Sigmoid colon (tissue), 4 donors: Measurements from ENCODE around the gene POU5F2.

Source experiments
- CTCF ChIP-seq, 4 experiments: fragments of 450-650 bp in 3 of 4; fragments of 200-600 bp in 1 of 4; IDR thresholded peaks; one replicate each; pipeline ENCODE4 v1.5.1; 2016 to 2019; ENCODE audit warnings: antibody characterized with exemption in 4 of 4, mild to moderate bottlenecking in 3 of 4, moderate library complexity in 2 of 4
- EP300 ChIP-seq, 4 donors: sonication (generic); formaldehyde crosslinking; IDR thresholded peaks; one replicate each; pipeline ENCODE4 v1.6.1; 2017; ENCODE audit warnings: antibody characterized with exemption in 4 of 4
- POLR2A ChIP-seq, 2 donors: fragments of 450-650 bp; IDR thresholded peaks; one replicate each; pipeline ENCODE4 v1.6.1; 2016; ENCODE audit warnings: antibody characterized with exemption in 2 of 2, mild to moderate bottlenecking in 2 of 2, moderate library complexity in 2 of 2
- POLR2AphosphoS5 ChIP-seq, 4 donors: sonication (generic); formaldehyde crosslinking; IDR thresholded peaks; one replicate each; pipeline ENCODE4 v1.6.1; 2017; ENCODE audit warnings: antibody characterized with exemption in 4 of 4

GRCh38 chr5:93748875-93749397, 7.5 kb upstream of the POU5F2 start:
- no peak for TF ChIP-seq CTCF (IDR thresholded peaks at IDR 0.05)
- no peak for TF ChIP-seq POLR2A (IDR thresholded peaks at IDR 0.05)
- TF ChIP-seq EP300 (IDR thresholded peaks at IDR 0.05): no peak
- no peak for TF ChIP-seq POLR2AphosphoS5 (IDR thresholded peaks at IDR 0.05)
